Smooth muscle cell (in vitro differentiated cells): ENCODE measurements around the gene RBPJL. TPM values are rescaled to one million over a fixed set of nuclear protein-coding genes. Genes with fewer than 3 reads are reported as not detected.

Source experiments
- DNase-seq: peaks from one replicate; lab custom pipeline; 2025; ENCODE audit not compliant: unreplicated experiment; lab: John Stamatoyannopoulos, UW
- H2AFZ ChIP-seq: fragments of 200-600 bp; sonication (generic); 2 replicates; pipeline ENCODE4 v1.6.0; 2016; ENCODE audit warnings: antibody characterized with exemption, low read depth, mild to moderate bottlenecking
- H3F3A ChIP-seq: fragments of 200-600 bp; sonication (generic); 2 replicates; pipeline ENCODE4 v1.6.0; 2017; ENCODE audit warnings: antibody characterized with exemption, low read depth
- H3K27ac ChIP-seq: fragments of 200-600 bp; sonication (generic); 2 replicates; pipeline ENCODE4 v1.5.1; 2016; ENCODE audit warnings: low read depth, mild to moderate bottlenecking
- H3K27me3 ChIP-seq: fragments of 200-600 bp; sonication (generic); 2 replicates; pipeline ENCODE4 v1.6.1; 2016; ENCODE audit warnings: low read depth, mild to moderate bottlenecking
- H3K36me3 ChIP-seq: fragments of 200-600 bp; sonication (generic); 2 replicates; pipeline ENCODE4 v1.5.1; 2016; ENCODE audit warnings: low read depth
- H3K4me1 ChIP-seq: fragments of 200-600 bp; sonication (generic); 2 replicates; pipeline ENCODE4 v1.5.1; 2016; ENCODE audit warnings: low read depth
- H3K4me2 ChIP-seq: fragments of 200-600 bp; sonication (generic); 2 replicates; pipeline ENCODE4 v1.6.0; 2016; ENCODE audit warnings: mild to moderate bottlenecking
- H3K4me3 ChIP-seq: fragments of 200-600 bp; sonication (generic); 2 replicates; pipeline ENCODE4 v1.5.1; 2016; ENCODE audit warnings: mild to moderate bottlenecking
- H3K79me2 ChIP-seq: fragments of 200-600 bp; sonication (generic); 2 replicates; pipeline ENCODE4 v1.6.0; 2016; ENCODE audit warnings: low read depth, mild to moderate bottlenecking
- H3K9ac ChIP-seq: fragments of 200-600 bp; sonication (generic); 2 replicates; pipeline ENCODE4 v1.6.0; 2016; ENCODE audit warnings: low read depth
- H3K9me3 ChIP-seq: fragments of 200-600 bp; sonication (generic); replicated peaks from 2 replicates; pipeline ENCODE4 v1.5.1; 2016; ENCODE audit warnings: low read depth
- H4K20me1 ChIP-seq: fragments of 200-600 bp; sonication (generic); 2 replicates; pipeline ENCODE4 v1.6.0; 2016; ENCODE audit warnings: low read depth
- WGBS: methylation state at CpG from one replicate; pipeline ENCODE4 v1.1.7; 2016; ENCODE audit warnings: low lambda C conversion rate; 5-methylcytosine and 5-hydroxymethylcytosine counted together
- polyA plus RNA-seq: library from polyadenylated mRNA; unstranded; fragments of >200 nt; fragmentation: Nextera tagmentation; extraction: Ambion mirVana; gene quantifications from 2 replicates; pipeline ENCODE4 v1.2.1, GENCODE V29; 2016
- total RNA-seq: library from RNA; depleted of rRNA; stranded (reverse); fragments of >200 nt; gene quantifications from 2 replicates; pipeline ENCODE4 v1.2.3, GENCODE V29; 2014
- TF ChIP-seq, protein P1 (sequence below): fragments of 200-600 bp; sonication (generic); IDR thresholded peaks from 2 replicates; pipeline ENCODE4 v1.5.1; 2017; ENCODE audit warnings: borderline replicate concordance, mild to moderate bottlenecking, antibody characterized with exemption; ENCODE audit not compliant: insufficient read depth, poor library complexity, severe bottlenecking

RBPJL gene
- total and polyA plus RNA-seq, 2 experiments from 2014 or later, result not detected

DNA sequence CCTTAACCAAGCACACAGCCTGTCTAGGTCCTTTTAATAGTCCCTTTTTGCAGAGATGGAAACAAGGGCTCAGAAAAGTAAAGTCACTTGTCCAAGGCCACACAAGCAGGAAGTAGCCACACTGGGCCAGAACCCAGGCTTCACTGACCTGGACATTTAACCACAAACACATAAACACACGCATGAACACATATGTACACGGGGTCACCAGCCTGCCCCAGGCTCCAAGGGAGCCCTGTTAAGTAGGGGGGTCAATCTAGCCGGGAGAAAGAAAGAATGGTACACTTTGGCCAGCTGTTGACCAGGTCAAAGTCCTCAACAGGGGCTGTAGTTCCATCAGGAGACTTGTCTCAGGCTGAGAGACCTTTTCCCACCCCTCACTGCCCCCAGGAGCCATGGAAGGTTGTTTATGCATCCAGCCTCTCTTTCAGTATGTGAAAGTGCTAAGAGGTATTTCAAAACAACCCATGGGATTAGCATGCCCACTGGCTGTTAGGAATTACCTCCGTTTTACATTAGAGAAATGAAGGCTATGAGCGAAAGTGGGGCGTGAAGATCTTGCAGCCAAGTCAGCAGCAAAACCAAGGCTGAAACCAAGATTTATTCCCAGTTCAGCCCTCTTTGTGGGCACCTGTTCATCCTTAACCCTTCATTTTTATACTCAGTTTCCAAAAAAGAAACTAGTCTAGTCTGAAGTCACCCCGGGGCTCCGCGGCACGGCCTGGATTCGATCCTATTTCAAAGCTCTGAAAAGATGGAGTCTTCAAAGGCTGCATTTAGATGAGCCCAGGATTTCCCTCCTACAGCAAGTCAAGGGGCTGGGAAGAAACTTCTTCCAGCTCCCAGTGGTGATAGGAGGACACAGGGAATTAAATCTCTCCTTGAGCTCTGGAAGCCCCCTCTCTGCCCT lies 31.7 kb downstream of the RBPJL start:
- Histone ChIP-seq H3K4me3 (no peak overlapping the region), H2AFZ (no peak overlapping the region), H3K9me3 (no peaks in the 10 kb centered on the region), H3K4me2 (peak overlapping the region; percentile 79), H3K36me3 (no peaks in the 10 kb centered on the region), H3K9ac (peak overlapping the region; percentile 78), H4K20me1 (peaks cover 34% of the 10 kb centered on the region), H3K79me2 (peaks cover 66% of the 10 kb centered on the region), H3K27ac (peak overlapping the region; percentile 96), H3F3A (peaks cover 51% of the 10 kb centered on the region), H3K4me1 (peaks cover 60% of the 10 kb centered on the region), H3K27me3 (no peaks in the 10 kb centered on the region)
- 72% methylated on average over 11 of the region's 11 CpGs for WGBS
- DNase-seq, result no peak
- TF ChIP-seq, protein P1, sequence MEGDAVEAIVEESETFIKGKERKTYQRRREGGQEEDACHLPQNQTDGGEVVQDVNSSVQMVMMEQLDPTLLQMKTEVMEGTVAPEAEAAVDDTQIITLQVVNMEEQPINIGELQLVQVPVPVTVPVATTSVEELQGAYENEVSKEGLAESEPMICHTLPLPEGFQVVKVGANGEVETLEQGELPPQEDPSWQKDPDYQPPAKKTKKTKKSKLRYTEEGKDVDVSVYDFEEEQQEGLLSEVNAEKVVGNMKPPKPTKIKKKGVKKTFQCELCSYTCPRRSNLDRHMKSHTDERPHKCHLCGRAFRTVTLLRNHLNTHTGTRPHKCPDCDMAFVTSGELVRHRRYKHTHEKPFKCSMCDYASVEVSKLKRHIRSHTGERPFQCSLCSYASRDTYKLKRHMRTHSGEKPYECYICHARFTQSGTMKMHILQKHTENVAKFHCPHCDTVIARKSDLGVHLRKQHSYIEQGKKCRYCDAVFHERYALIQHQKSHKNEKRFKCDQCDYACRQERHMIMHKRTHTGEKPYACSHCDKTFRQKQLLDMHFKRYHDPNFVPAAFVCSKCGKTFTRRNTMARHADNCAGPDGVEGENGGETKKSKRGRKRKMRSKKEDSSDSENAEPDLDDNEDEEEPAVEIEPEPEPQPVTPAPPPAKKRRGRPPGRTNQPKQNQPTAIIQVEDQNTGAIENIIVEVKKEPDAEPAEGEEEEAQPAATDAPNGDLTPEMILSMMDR, result no peak

DNA sequence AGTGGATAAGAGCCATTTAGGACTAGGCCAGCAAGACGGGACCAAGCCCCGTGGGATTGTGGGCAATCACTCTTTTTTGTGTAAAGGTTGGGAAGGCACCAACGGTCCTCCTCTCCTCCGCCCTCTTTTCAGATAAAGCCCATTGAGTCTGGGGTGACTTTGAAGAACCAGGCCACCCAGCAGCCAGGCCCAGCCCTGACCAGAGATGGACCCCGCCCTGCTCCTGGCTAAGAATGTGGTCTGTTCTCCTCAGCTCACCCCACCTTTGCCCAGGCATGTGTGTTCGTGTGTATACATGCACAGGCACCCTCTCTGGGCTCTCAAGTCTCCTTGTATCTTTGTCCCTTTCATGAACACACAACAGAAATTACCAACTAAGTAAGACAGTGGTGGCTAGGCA lies 32.4 kb downstream of the RBPJL start:
- H3K4me2 ChIP-seq, result peak overlapping the region; percentile 79
- no peaks in the 10 kb centered on the region for H3K27me3 ChIP-seq
- WGBS, result 73% methylated on average over 6 of the region's 6 CpGs
- H3K79me2 ChIP-seq, result peaks cover 61% of the 10 kb centered on the region
- DNase-seq, result no peak
- H3K4me3 ChIP-seq, result no peak overlapping the region
- H3K9ac ChIP-seq, result peak overlapping the region; percentile 78
- TF ChIP-seq, protein P1, result no peak
- H3K27ac ChIP-seq, result peak overlapping the region; percentile 96
- peaks cover 67% of the 10 kb centered on the region for H3K4me1 ChIP-seq
- H3K36me3 ChIP-seq, result no peaks in the 10 kb centered on the region
- H2AFZ ChIP-seq, result no peak overlapping the region
- H3F3A ChIP-seq, result peaks cover 58% of the 10 kb centered on the region
- H3K9me3 ChIP-seq, result no peaks in the 10 kb centered on the region
- H4K20me1 ChIP-seq, result peaks cover 34% of the 10 kb centered on the region

DNA sequence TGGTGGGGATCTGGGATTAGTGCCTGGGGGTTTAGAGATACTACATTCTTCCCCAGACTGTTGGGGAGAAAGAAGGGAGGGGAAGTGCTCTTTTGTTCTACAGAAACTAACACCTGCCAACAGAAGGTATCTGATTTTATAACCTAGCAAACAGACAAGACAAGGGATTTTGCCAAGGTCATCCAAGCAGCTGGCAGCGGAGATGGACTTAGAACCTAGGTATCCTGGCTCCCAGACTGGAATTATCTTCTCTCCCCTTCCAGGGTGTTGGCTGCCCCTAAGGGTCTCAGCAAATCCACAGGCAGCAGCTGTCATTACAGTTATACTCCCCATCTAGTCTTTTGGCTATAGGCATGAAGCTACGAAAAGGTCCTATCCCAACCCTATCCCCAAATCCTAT lies 33.2 kb downstream of the RBPJL start:
- H3K4me3 ChIP-seq, result no peak overlapping the region
- no peaks in the 10 kb centered on the region for H3K9me3 ChIP-seq
- TF ChIP-seq, protein P1, result no peak
- 98% methylated on average over 2 of the region's 2 CpGs for WGBS
- peaks cover 71% of the 10 kb centered on the region for H3K4me1 ChIP-seq
- H3K36me3 ChIP-seq, result no peaks in the 10 kb centered on the region
- no peak for DNase-seq
- H3K9ac ChIP-seq, result no peak overlapping the region
- H2AFZ ChIP-seq, result no peak overlapping the region
- H3K79me2 ChIP-seq, result peaks cover 57% of the 10 kb centered on the region
- peaks cover 58% of the 10 kb centered on the region for H3F3A ChIP-seq
- peak overlapping the region; percentile 96 for H3K27ac ChIP-seq
- no peaks in the 10 kb centered on the region for H3K27me3 ChIP-seq
- H3K4me2 ChIP-seq, result no peak overlapping the region
- peaks cover 34% of the 10 kb centered on the region for H4K20me1 ChIP-seq
